ENCODE measurements around the gene HUNK. TPM values are rescaled to one million over a fixed set of nuclear protein-coding genes. Genes with fewer than 3 reads are reported as not detected.

Gene HUNK
- total RNA-seq, 1 donor from 2014 or later, result 0.51 TPM

DNA sequence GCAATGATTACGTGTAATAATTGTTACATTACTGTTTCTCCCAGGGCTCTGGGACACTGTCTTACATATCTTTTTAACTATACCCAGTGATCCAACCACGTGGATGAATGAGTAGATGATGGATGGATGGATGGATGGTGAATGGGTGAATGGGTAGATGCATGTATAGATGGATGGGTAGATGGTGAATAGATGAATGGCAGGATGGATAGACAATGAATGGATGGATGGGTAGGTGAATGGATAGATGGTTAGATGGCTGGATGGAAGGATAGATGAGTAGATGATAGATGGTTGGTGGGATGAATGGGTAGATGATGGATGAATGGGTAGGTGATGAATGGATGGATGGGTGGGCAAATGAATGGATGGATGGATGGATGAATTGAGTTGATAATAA, 135.9 kb downstream of the HUNK start:
- peaks cover 3% of the 10 kb centered on the region for H3K27me3 Mint-ChIP-seq
- no peaks in the 10 kb centered on the region for H3K36me3 Mint-ChIP-seq (ENCODE audit: low read depth)
- no peaks in the 10 kb centered on the region for H3K9me3 Mint-ChIP-seq
- CTCF ChIA-PET, result no interaction called here
- no peak overlapping the region for H3K27ac Mint-ChIP-seq
- POLR2A ChIA-PET, result no interaction called here
- H3K4me1 Mint-ChIP-seq, result no peaks in the 10 kb centered on the region
- ATAC-seq (ENCODE audit: low read depth), result no peak
- H3K4me3 Mint-ChIP-seq, result no peak overlapping the region
- intact Hi-C loops (cut with micrococcal nuclease), result no loop called here
- DNase-seq, result no peak
- TF ChIP-seq CTCF (IDR thresholded peaks at IDR 0.05), result no peak

- H3K4me3 Mint-ChIP-seq, result no peak overlapping the region
- ATAC-seq (ENCODE audit: low read depth) (no peak), DNase-seq (no peak)
- peaks cover 2% of the 10 kb centered on the region for H3K27me3 Mint-ChIP-seq
- no peaks in the 10 kb centered on the region for H3K36me3 Mint-ChIP-seq (ENCODE audit: low read depth)
- intact Hi-C loops (cut with micrococcal nuclease), result no loop called here
- no peaks in the 10 kb centered on the region for H3K4me1 Mint-ChIP-seq
- no peak overlapping the region for H3K27ac Mint-ChIP-seq
- no peaks in the 10 kb centered on the region for H3K9me3 Mint-ChIP-seq
- POLR2A ChIA-PET, result no interaction called here
- TF ChIP-seq CTCF (IDR thresholded peaks at IDR 0.05), result no peak
- CTCF ChIA-PET, result no interaction called here
These were observed 136.4 kb downstream of the HUNK start for GRCh38 chr21:32009263-32009662.

- H3K36me3 Mint-ChIP-seq (ENCODE audit: low read depth), result no peaks in the 10 kb centered on the region
- no peak overlapping the region for H3K27ac Mint-ChIP-seq
- no peak for TF ChIP-seq CTCF (IDR thresholded peaks at IDR 0.05)
- H3K4me1 Mint-ChIP-seq, result no peaks in the 10 kb centered on the region
- no peak overlapping the region for H3K4me3 Mint-ChIP-seq
- ChIA-PET CTCF (no interaction called here), POLR2A (no interaction called here)
- no peak for DNase-seq
- ATAC-seq (ENCODE audit: low read depth), result no peak
- intact Hi-C loops (cut with micrococcal nuclease), result no loop called here
- no peaks in the 10 kb centered on the region for H3K9me3 Mint-ChIP-seq
- no peaks in the 10 kb centered on the region for H3K27me3 Mint-ChIP-seq
These were observed 142.8 kb downstream of the HUNK start for GRCh38 chr21:32015461-32016139.

DNA sequence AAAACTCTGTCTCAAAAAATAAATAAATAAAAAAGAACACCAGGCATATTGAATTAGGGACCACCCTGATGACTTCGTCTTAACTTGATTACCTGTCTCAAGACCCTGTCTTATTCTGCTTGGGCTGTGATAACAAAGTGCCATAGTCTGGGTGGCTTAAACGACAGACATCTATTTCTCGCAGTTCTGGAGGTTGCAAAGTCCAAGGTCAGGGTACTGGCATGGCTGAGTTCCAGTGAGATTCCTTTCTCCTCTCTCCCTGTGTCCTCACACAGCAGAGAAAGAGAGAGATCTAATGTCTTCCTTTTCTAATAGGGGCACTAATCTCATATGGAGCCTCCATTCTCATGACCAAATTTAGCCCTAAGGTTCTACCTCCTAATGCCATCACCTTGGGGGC, 145.6 kb downstream of the HUNK start:
- Mint-ChIP-seq H3K4me3 (no peak overlapping the region), H3K36me3 (ENCODE audit: low read depth) (no peaks in the 10 kb centered on the region), H3K9me3 (no peaks in the 10 kb centered on the region), H3K27me3 (no peaks in the 10 kb centered on the region), H3K4me1 (no peaks in the 10 kb centered on the region), H3K27ac (no peak overlapping the region)
- ChIA-PET CTCF (no interaction called here), POLR2A (no interaction called here)
- intact Hi-C loops (cut with micrococcal nuclease), result no loop called here
- DNase-seq (no peak), ATAC-seq (ENCODE audit: low read depth) (no peak)
- no peak for TF ChIP-seq CTCF (IDR thresholded peaks at IDR 0.05)

DNA sequence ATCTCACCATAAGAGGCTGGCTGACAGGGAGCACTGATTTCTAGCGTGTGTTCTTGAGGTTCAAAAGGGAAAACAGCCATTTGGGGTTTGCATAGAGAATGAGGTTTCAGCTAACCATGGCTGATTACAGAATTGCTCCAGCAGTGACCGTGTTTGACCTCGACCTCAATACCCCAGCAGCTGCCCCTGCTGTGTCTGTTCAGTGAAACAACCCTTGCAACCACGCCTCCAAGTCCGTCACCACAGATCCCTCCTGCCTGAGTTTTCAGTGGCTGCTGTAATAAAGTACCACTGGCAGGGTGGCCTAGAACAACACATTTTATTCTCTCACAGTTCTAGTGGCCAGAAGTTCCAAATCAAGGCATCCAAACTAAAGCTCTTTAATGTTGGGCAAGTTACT, 147.7 kb downstream of the HUNK start:
- intact Hi-C loops (cut with micrococcal nuclease), result no loop called here
- no peaks in the 10 kb centered on the region for H3K4me1 Mint-ChIP-seq
- DNase-seq (no peak), ATAC-seq (ENCODE audit: low read depth) (no peak)
- POLR2A ChIA-PET, result no interaction called here
- H3K27ac Mint-ChIP-seq, result no peak overlapping the region
- H3K9me3 Mint-ChIP-seq, result no peaks in the 10 kb centered on the region
- H3K36me3 Mint-ChIP-seq (ENCODE audit: low read depth), result no peaks in the 10 kb centered on the region
- CTCF ChIA-PET, result no interaction called here
- TF ChIP-seq CTCF (IDR thresholded peaks at IDR 0.05), result no peak
- H3K27me3 Mint-ChIP-seq, result no peaks in the 10 kb centered on the region
- no peak overlapping the region for H3K4me3 Mint-ChIP-seq
